DMS53 treated with DMSO at 0.1 percent for 48 hours (cell line): ENCODE data around the gene RPL4.

Experiments used
- DNase-seq: peaks from one replicate; lab custom pipeline; 2025; ENCODE audit not compliant: unreplicated experiment; lab: John Stamatoyannopoulos, UW

RPL4 gene

GRCh38 chr15:66459818-66460615 is 44.6 kb downstream of the RPL4 start:
- DNase-seq: no peak

GRCh38 chr15:66456211-66456610 is 48.4 kb downstream of the RPL4 start:
- DNase-seq: no peak

- DNase-seq: no peak
These were observed 50.5 kb downstream of the RPL4 start for GRCh38 chr15:66454143-66454542.

- no peak for DNase-seq
These were observed 51.6 kb downstream of the RPL4 start for GRCh38 chr15:66452971-66453580.

- no peak for DNase-seq
These were observed 52.2 kb downstream of the RPL4 start for GRCh38 chr15:66452420-66452819.
